Esophagus squamous epithelium (tissue), 5 donors: ENCODE measurements around the gene RAB9A. TPM values are rescaled to one million over a fixed set of nuclear protein-coding genes. Genes with fewer than 3 reads are reported as not detected.
"Not testable (repeated sequence)": the region's sequence is repeated elsewhere in the genome, so short reads cannot be mapped to it uniquely, and the experiment has no call there.

Experiments used
- DNase-seq: peaks from one replicate; lab custom pipeline; 2025; lab: John Stamatoyannopoulos, UW
- H3K27ac ChIP-seq, 4 donors: fragments of 200-600 bp; sonication (generic); one replicate each; pipeline ENCODE4 v1.5.1; 2016 to 2019; ENCODE audit warnings: mild to moderate bottlenecking in 1 of 4
- H3K27me3 ChIP-seq, 4 donors: fragments of 200-600 bp; sonication (generic); 1 replicate in 3 of 4; 2 replicates in 1 of 4; pipeline versions ENCODE4 v1.5.1 to v1.6.0; 2017 to 2021; ENCODE audit warnings: antibody characterized with exemption in 1 of 4
- H3K36me3 ChIP-seq, 3 donors: fragments of 200-600 bp; sonication (generic); one replicate each; pipeline ENCODE4 v1.5.1; 2016 to 2019
- H3K4me1 ChIP-seq, 3 donors: fragments of 200-600 bp; sonication (generic); one replicate each; pipeline ENCODE4 v1.5.1; 2017 to 2019
- H3K4me3 ChIP-seq, 4 donors: fragments of 200-600 bp; sonication (generic); 1 replicate in 3 of 4; 2 replicates in 1 of 4; pipeline ENCODE4 v1.5.1; 2016 to 2019; ENCODE audit warnings: mild to moderate bottlenecking in 2 of 4, moderate library complexity in 1 of 4
- H3K9me3 ChIP-seq, 3 donors: fragments of 200-600 bp; sonication (generic); one replicate each; pipeline ENCODE4 v1.5.1; 2016 to 2019
- CTCF ChIP-seq, 6 experiments: fragments of 450-650 bp in 4 of 6; fragments of 200-600 bp in 2 of 6; sonication (generic) in 2 of 6; IDR thresholded peaks; one replicate each; pipeline ENCODE4 v1.5.1; 2016 to 2019; ENCODE audit warnings: antibody characterized with exemption in 6 of 6, mild to moderate bottlenecking in 4 of 6, moderate library complexity in 4 of 6
- POLR2A ChIP-seq, 4 donors: fragments of 450-650 bp; IDR thresholded peaks; one replicate each; pipeline ENCODE4 v1.6.1; 2017; ENCODE audit warnings: antibody characterized with exemption in 4 of 4, mild to moderate bottlenecking in 4 of 4, moderate library complexity in 3 of 4
- WGBS, 2 donors: methylation state at CpG; one replicate each; pipeline ENCODE4 v1.1.5; 2018; 5-methylcytosine and 5-hydroxymethylcytosine counted together
- intact Hi-C: fragments of 100-400 bp; cut with DNase I; formaldehyde crosslinking; loops from one replicate; pipeline ENCODE4 v1.15.0; 2022
- total RNA-seq, 4 donors: library from RNA; depleted of rRNA; stranded (reverse); fragments of >200 nt; gene quantifications; one replicate each; pipeline ENCODE4 v1.1.0, GENCODE V29; 2016
- donor health status: DM: yes; HTN: yes; CAD: no.

RAB9A gene
- total RNA-seq, 4 donors from 2014 or later: 24.4 to 28.6 (median 25.8) TPM

- no peak for DNase-seq
- Histone ChIP-seq H3K4me1 (peaks cover 6 to 17% (median 6%) of the 10 kb centered on the region in 3 donors), H3K9me3 (no peaks in the 10 kb centered on the region), H3K36me3 (no peaks in the 10 kb centered on the region), H3K27me3 (no peaks in the 10 kb centered on the region), H3K4me3 (no peak overlapping the region), H3K27ac (no peak overlapping the region)
- TF ChIP-seq POLR2A (IDR thresholded peaks at IDR 0.05): no peak
- TF ChIP-seq CTCF (IDR thresholded peaks at IDR 0.05): no peak
- 65 to 83% methylated on average over 4 to 5 of the region's 5 CpGs for WGBS, 2 donors
- intact Hi-C loops: no loop called here
Observed at GRCh38 chrX:13670197-13670596, 18.7 kb upstream of the RAB9A start.

- no peaks in the 10 kb centered on the region for H3K9me3 ChIP-seq
- no peak for DNase-seq
- no peak overlapping the region for H3K4me3 ChIP-seq
- H3K36me3 ChIP-seq: no peaks in the 10 kb centered on the region
- intact Hi-C loops: no loop called here
- no peak overlapping the region for H3K27ac ChIP-seq
- H3K4me1 ChIP-seq: peaks cover 6 to 16% (median 6%) of the 10 kb centered on the region in 3 donors
- no peaks in the 10 kb centered on the region for H3K27me3 ChIP-seq
- TF ChIP-seq CTCF (IDR thresholded peaks at IDR 0.05) (no peak), POLR2A (IDR thresholded peaks at IDR 0.05) (no peak)
Observed at GRCh38 chrX:13673016-13673415, 15.9 kb upstream of the RAB9A start.

- Histone ChIP-seq H3K36me3 (no peaks in the 10 kb centered on the region), H3K4me3 (no peak overlapping the region)
Observed at GRCh38 chrX:13676885-13677284, 12.0 kb upstream of the RAB9A start.

GRCh38 chrX:13679700-13680099 lies 9.2 kb upstream of the RAB9A start:
- H3K27ac ChIP-seq, DNase-seq, H3K36me3 ChIP-seq, H3K4me1 ChIP-seq, H3K27me3 ChIP-seq, H3K4me3 ChIP-seq, intact Hi-C loops, H3K9me3 ChIP-seq: not testable (repeated sequence)
- WGBS, 2 donors: 94 to 99% methylated on average over 3 to 4 of the region's 4 CpGs

More at GRCh38 chrX:13676885-13677284, 12.0 kb upstream of the RAB9A start:
- intact Hi-C loops: no loop called here
- Histone ChIP-seq H3K27ac (no peak overlapping the region), H3K4me1 (no peaks in the 10 kb centered on the region), H3K9me3 (no peaks in the 10 kb centered on the region), H3K27me3 (no peaks in the 10 kb centered on the region)
- TF ChIP-seq CTCF (IDR thresholded peaks at IDR 0.05): no peak
- no peak for TF ChIP-seq POLR2A (IDR thresholded peaks at IDR 0.05)
- no peak for DNase-seq

- Histone ChIP-seq H3K9me3 (peaks cover 0 to 3% (median 0%) of the 10 kb centered on the region in 3 donors), H3K36me3 (no peaks in the 10 kb centered on the region), H3K4me3 (no peak overlapping the region), H3K27me3 (no peaks in the 10 kb centered on the region), H3K27ac (no peak overlapping the region), H3K4me1 (no peaks in the 10 kb centered on the region)
- intact Hi-C loops: no loop called here
- WGBS, 2 donors: 76 to 82% methylated on average over 7 of the region's 7 CpGs
- DNase-seq: no peak
- TF ChIP-seq POLR2A (IDR thresholded peaks at IDR 0.05) (no peak), CTCF (IDR thresholded peaks at IDR 0.05) (no peak)
Observed at GRCh38 chrX:13681595-13681994, 7.3 kb upstream of the RAB9A start.

- no peak for DNase-seq
- H3K9me3 ChIP-seq: peaks cover 0 to 3% (median 0%) of the 10 kb centered on the region in 3 donors
- peaks cover 0 to 5% (median 0%) of the 10 kb centered on the region in 3 donors for H3K4me1 ChIP-seq
- no peaks in the 10 kb centered on the region for H3K36me3 ChIP-seq
- H3K27ac ChIP-seq: no peak overlapping the region
- intact Hi-C loops: no loop called here
- no peak for TF ChIP-seq CTCF (IDR thresholded peaks at IDR 0.05)
- TF ChIP-seq POLR2A (IDR thresholded peaks at IDR 0.05): no peak
- H3K4me3 ChIP-seq: no peak overlapping the region
- H3K27me3 ChIP-seq: peaks cover 0 to 5% (median 0%) of the 10 kb centered on the region in 4 donors
- 66 to 71% methylated on average over 4 of the region's 4 CpGs for WGBS, 2 donors
Observed at GRCh38 chrX:13684361-13684760, 4.6 kb upstream of the RAB9A start.
